HCT116 (cell line): Measurements from ENCODE around the gene TOM1. TPM values are rescaled to one million over a fixed set of nuclear protein-coding genes. Genes with fewer than 3 reads are reported as not detected.

Source experiments
- ATAC-seq: fragments of 200-7000 bp; cut with Tn5 transposase; 2 replicates; pipeline ENCODE4 v1.9.1; 2020; ENCODE audit warnings: mild to moderate bottlenecking, moderate library complexity
- BruUV-seq: library from RNA; stranded (reverse); fragments of 400-500 nt; replicated peaks from 2 replicates; lab custom pipeline; 2021; lab: Mats Ljungman, UMichigan
- CTCF ChIA-PET: fragments of 300-600 bp; sonication (Branson Sonifier 250); formaldehyde crosslinking; loops from one replicate; lab custom pipeline; 2021; ENCODE audit warnings: antibody characterized with exemption; lab: Charles Lee
- POLR2A ChIA-PET: fragments of 300-600, 350-600 bp; sonication (Branson Sonifier 250); formaldehyde crosslinking; loops from one replicate; lab custom pipeline; 2021; ENCODE audit warnings: antibody characterized with exemption; lab: Charles Lee
- RAD21 ChIA-PET, 2 experiments: fragments of 300-600 bp; sonication (Branson Sonifier 250); formaldehyde crosslinking; loops; one replicate each; lab custom pipeline; 2023; ENCODE audit warnings: low total read pairs in 2 of 2; ENCODE audit not compliant: uncharacterized antibody in 2 of 2, unreplicated experiment in 2 of 2, low non-redundant PET in 1 of 2; lab: Charles Lee
- DNase-seq: peaks from one replicate; pipeline ENCODE4 v3.0.0-alpha.2; 2010; ENCODE audit warnings: low read depth, low spot score
- H2AFZ ChIP-seq: fragments of 200-600 bp; shearing (Covaris generic), sonication (generic); 2 replicates; pipeline ENCODE4 v1.6.1; 2017; ENCODE audit warnings: low read depth, mixed run types, mixed read lengths, antibody characterized with exemption, low read length; ENCODE audit not compliant: poor library complexity, severe bottlenecking
- H3K27ac ChIP-seq: 2 replicates; pipeline ENCODE4 v1.5.1; 2012; ENCODE audit warnings: low read depth, low read length
- H3K27me3 ChIP-seq: fragments of 200-600 bp; sonication (generic); 2 replicates; pipeline ENCODE4 v1.6.1; 2016; ENCODE audit warnings: mixed run types, low read length, mixed read lengths; ENCODE audit not compliant: insufficient read depth
- H3K36me3 ChIP-seq, 2 experiments: fragments of 200-500 bp in 1 of 2; fragments of 200-600 bp in 1 of 2; sonication (Bioruptor generic) in 1 of 2; sonication (generic) in 1 of 2; 2 replicates each; pipeline versions ENCODE4 v1.5.1 to v1.6.1; 2014 to 2016; ENCODE audit warnings: low read length in 2 of 2, inconsistent platforms in 1 of 2, mixed read lengths in 1 of 2, mixed run types in 1 of 2; ENCODE audit not compliant: insufficient read depth in 2 of 2, control insufficient read depth in 1 of 2
- H3K4me1 ChIP-seq, 2 experiments: fragments of 200-600 bp in 1 of 2; sonication (generic) in 1 of 2; 2 replicates each; pipeline versions ENCODE4 v1.5.1 to v1.6.1; 2012 to 2017; ENCODE audit warnings: low read length in 2 of 2, inconsistent platforms in 1 of 2, mild to moderate bottlenecking in 1 of 2, mixed read lengths in 1 of 2, mixed run types in 1 of 2, moderate library complexity in 1 of 2; ENCODE audit not compliant: insufficient read depth in 2 of 2, control insufficient read depth in 1 of 2
- H3K4me2 ChIP-seq: fragments of 200-600 bp; sonication (generic); 2 replicates; pipeline ENCODE4 v1.6.1; 2017; ENCODE audit warnings: mixed run types, low read length, mixed read lengths
- H3K4me3 ChIP-seq, 2 experiments: fragments of 200-600 bp in 1 of 2; sonication (generic) in 1 of 2; replicated peaks in 1 of 2; 2 replicates each; pipeline ENCODE4 v1.5.1; 2011 to 2016; ENCODE audit warnings: low read length in 2 of 2, control low read depth in 1 of 2, low read depth in 1 of 2, mild to moderate bottlenecking in 1 of 2, mixed read lengths in 1 of 2, mixed run types in 1 of 2
- H3K79me2 ChIP-seq: fragments of 200-600 bp; sonication (generic); 2 replicates; pipeline ENCODE4 v1.6.1; 2017; ENCODE audit warnings: mild to moderate bottlenecking, mixed run types, low read length, moderate library complexity, mixed read lengths; ENCODE audit not compliant: insufficient read depth
- H3K9ac ChIP-seq: fragments of 200-600 bp; sonication (generic); 2 replicates; pipeline ENCODE4 v1.6.1; 2016; ENCODE audit warnings: low read length, mixed read lengths
- H3K9me2 ChIP-seq: fragments of 200-600 bp; sonication (generic), shearing (Covaris generic); 2 replicates; pipeline ENCODE4 v1.6.1; 2017; ENCODE audit warnings: mixed run types, mild to moderate bottlenecking, moderate library complexity; ENCODE audit not compliant: insufficient read depth
- H3K9me3 ChIP-seq, 2 experiments: fragments of 200-500 bp in 1 of 2; fragments of 200-600 bp in 1 of 2; sonication (Bioruptor generic) in 1 of 2; sonication (generic) in 1 of 2; 2 replicates each; pipeline ENCODE4 v1.6.1; 2014 to 2017; ENCODE audit warnings: low read length in 2 of 2, mixed read lengths in 2 of 2, inconsistent platforms in 1 of 2, low read depth in 1 of 2, mild to moderate bottlenecking in 1 of 2, mixed run types in 1 of 2, moderate library complexity in 1 of 2; ENCODE audit not compliant: control insufficient read depth in 1 of 2, insufficient read depth in 1 of 2
- H4K20me1 ChIP-seq: fragments of 200-600 bp; sonication (generic), shearing (Covaris generic); 2 replicates; pipeline ENCODE4 v1.6.1; 2017; ENCODE audit warnings: mixed run types, mild to moderate bottlenecking, moderate library complexity; ENCODE audit not compliant: insufficient read depth
- CBX3 ChIP-seq: IDR thresholded peaks from 2 replicates; pipeline ENCODE4 v1.6.1; 2012; ENCODE audit warnings: low read depth
- CEBPB ChIP-seq: IDR thresholded peaks from 2 replicates; pipeline ENCODE4 v1.6.1; 2012; ENCODE audit warnings: low read depth
- ELF1 ChIP-seq: IDR thresholded peaks from 2 replicates; pipeline ENCODE4 v1.6.1; 2012; ENCODE audit warnings: low read depth, borderline replicate concordance
- EZH2phosphoT487 ChIP-seq: fragments of 200-600 bp; IDR thresholded peaks from 2 replicates; pipeline ENCODE4 v1.6.1; 2018; ENCODE audit warnings: antibody characterized with exemption, borderline replicate concordance
- RAD21 ChIP-seq: IDR thresholded peaks from 2 replicates; pipeline ENCODE4 v1.6.1; 2012; ENCODE audit warnings: low read depth, mild to moderate bottlenecking
- SIN3A ChIP-seq: IDR thresholded peaks from 2 replicates; pipeline ENCODE4 v1.6.1; 2012; ENCODE audit warnings: low read depth
- TCF7L2 ChIP-seq: IDR thresholded peaks from 2 replicates; pipeline ENCODE4 v1.7.0; 2011; ENCODE audit warnings: borderline replicate concordance, inconsistent platforms; ENCODE audit not compliant: insufficient read depth, insufficient read length; ENCODE audit errors: extremely low read depth
- intact Hi-C: fragments of 100-400 bp; cut with micrococcal nuclease; formaldehyde crosslinking; loops from 2 replicates; pipeline ENCODE4 v1.10.0; 2022
- total RNA-seq: library from RNA; stranded (reverse); gene quantifications from one replicate; pipeline ENCODE4 v1.2.1, GENCODE V29; 2021; ENCODE audit not compliant: unreplicated experiment
- TF ChIP-seq, protein P1 (sequence below): IDR thresholded peaks from 2 replicates; pipeline ENCODE4 v1.6.1; 2012
- TF ChIP-seq, protein P2 (sequence below): IDR thresholded peaks from 2 replicates; pipeline ENCODE4 v1.6.1; 2012; ENCODE audit warnings: low read depth
- TF ChIP-seq, protein P3 (sequence below): IDR thresholded peaks from 2 replicates; pipeline ENCODE4 v1.6.1; 2011; ENCODE audit warnings: mild to moderate bottlenecking, low read length, moderate library complexity; ENCODE audit not compliant: insufficient replicate concordance; ENCODE audit errors: extremely low read depth
- TF ChIP-seq, protein P4 (sequence below), 3 experiments: fragments of 200-600 bp in 1 of 3; sonication (generic) in 1 of 3; IDR thresholded peaks in 2 of 3; conservative IDR thresholded peaks in 1 of 3; 2 replicates each; pipeline ENCODE4 v1.5.1; 2012 to 2017; ENCODE audit warnings: low read depth in 2 of 3, low read length in 2 of 3, antibody characterized with exemption in 1 of 3, borderline replicate concordance in 1 of 3, control low read depth in 1 of 3, mild to moderate bottlenecking in 1 of 3, mixed read lengths in 1 of 3, mixed run types in 1 of 3, moderate library complexity in 1 of 3; ENCODE audit not compliant: insufficient read depth in 1 of 3

TOM1 gene
- total RNA-seq, 1 experiment from 2014 or later: 18.0 TPM

DNA sequence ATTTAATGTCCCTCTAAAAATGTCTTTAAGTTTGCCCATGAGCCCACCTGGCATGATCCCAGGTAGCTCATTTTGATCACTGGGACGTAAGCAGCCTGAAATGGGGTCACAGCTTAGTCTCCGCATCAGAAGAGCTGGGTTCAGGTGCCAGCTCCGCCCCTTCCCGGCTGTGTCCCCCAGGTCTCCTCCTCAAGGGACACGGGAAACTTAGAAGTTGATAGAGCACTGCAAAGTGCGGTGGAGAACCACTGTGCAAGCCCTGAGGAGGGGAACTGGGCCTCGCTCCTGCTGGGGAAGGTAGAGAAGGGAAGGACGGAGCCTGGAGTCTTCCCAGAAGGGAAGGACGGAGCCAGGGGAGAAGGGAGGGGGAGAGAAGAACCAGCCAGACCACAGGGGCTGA lies 7.7 kb downstream of the TOM1 start:
- ATAC-seq (no peak), DNase-seq (no peak)
- CTCF ChIA-PET: no interaction called here
- TF ChIP-seq, protein P1, sequence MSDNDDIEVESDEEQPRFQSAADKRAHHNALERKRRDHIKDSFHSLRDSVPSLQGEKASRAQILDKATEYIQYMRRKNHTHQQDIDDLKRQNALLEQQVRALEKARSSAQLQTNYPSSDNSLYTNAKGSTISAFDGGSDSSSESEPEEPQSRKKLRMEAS: no peak
- TF ChIP-seq EZH2phosphoT487 (no peak), SIN3A (no peak), ELF1 (no peak), RAD21 (no peak)
- RAD21 ChIA-PET: no interaction called here
- Histone ChIP-seq H3K9me3 (no peaks in the 10 kb centered on the region), H3K79me2 (no peaks in the 10 kb centered on the region), H3K4me2 (no peak overlapping the region), H3K4me3 (no peak overlapping the region), H3K9me2 (no peaks in the 10 kb centered on the region), H3K9ac (no peak overlapping the region), H2AFZ (no peak overlapping the region), H3K27me3 (no peaks in the 10 kb centered on the region), H4K20me1 (no peaks in the 10 kb centered on the region), H3K36me3 (no peaks in the 10 kb centered on the region), H3K4me1 (peaks cover 15 to 28% of the 10 kb centered on the region in 2 experiments), H3K27ac (no peak overlapping the region)
- POLR2A ChIA-PET: no interaction called here
- no TSS peak for BruUV-seq
- intact Hi-C loops: no loop called here

DNA sequence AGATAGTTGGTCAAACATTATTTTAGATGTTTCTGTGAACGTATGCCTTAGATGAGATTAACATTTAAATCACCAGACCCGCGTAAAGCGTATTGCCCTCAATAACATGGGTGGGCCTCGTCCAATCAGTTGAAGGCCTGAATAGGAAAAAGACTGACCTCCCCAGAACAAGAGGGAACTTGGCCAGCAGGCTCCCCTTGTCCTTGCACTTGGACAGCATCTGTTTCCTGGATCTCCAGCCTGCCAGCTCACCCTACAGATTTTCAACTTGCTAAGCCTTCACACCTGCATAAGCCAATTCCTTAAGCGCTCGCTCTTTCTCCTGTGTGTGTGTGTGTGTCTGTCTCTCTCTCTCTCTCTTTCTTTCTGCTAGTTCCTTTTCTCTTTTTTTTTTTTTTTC lies 8.2 kb downstream of the TOM1 start:
- H3K4me1 ChIP-seq: peaks cover 21 to 33% of the 10 kb centered on the region in 2 experiments
- H3K27ac ChIP-seq: no peak overlapping the region
- H2AFZ ChIP-seq: no peak overlapping the region
- H3K27me3 ChIP-seq: no peaks in the 10 kb centered on the region
- intact Hi-C loops: no loop called here
- 0 out of 2 replicates have a peak, but pooled peaks cover 2% of the 10 kb centered on the region for H3K79me2 ChIP-seq
- CTCF ChIA-PET: no interaction called here
- no peak overlapping the region for H3K9ac ChIP-seq
- no peak overlapping the region for H3K4me3 ChIP-seq
- no peaks in the 10 kb centered on the region for H3K9me3 ChIP-seq
- BruUV-seq: no TSS peak
- POLR2A ChIA-PET: no interaction called here
- no peaks in the 10 kb centered on the region for H4K20me1 ChIP-seq
- no peaks in the 10 kb centered on the region for H3K9me2 ChIP-seq
- no peak for DNase-seq
- no peak overlapping the region for H3K4me2 ChIP-seq
- no peaks in the 10 kb centered on the region for H3K36me3 ChIP-seq
- RAD21 ChIA-PET: no interaction called here
- ATAC-seq: no peak
- no peak for TF ChIP-seq TCF7L2
- TF ChIP-seq SIN3A: no peak
- TF ChIP-seq, protein P2, sequence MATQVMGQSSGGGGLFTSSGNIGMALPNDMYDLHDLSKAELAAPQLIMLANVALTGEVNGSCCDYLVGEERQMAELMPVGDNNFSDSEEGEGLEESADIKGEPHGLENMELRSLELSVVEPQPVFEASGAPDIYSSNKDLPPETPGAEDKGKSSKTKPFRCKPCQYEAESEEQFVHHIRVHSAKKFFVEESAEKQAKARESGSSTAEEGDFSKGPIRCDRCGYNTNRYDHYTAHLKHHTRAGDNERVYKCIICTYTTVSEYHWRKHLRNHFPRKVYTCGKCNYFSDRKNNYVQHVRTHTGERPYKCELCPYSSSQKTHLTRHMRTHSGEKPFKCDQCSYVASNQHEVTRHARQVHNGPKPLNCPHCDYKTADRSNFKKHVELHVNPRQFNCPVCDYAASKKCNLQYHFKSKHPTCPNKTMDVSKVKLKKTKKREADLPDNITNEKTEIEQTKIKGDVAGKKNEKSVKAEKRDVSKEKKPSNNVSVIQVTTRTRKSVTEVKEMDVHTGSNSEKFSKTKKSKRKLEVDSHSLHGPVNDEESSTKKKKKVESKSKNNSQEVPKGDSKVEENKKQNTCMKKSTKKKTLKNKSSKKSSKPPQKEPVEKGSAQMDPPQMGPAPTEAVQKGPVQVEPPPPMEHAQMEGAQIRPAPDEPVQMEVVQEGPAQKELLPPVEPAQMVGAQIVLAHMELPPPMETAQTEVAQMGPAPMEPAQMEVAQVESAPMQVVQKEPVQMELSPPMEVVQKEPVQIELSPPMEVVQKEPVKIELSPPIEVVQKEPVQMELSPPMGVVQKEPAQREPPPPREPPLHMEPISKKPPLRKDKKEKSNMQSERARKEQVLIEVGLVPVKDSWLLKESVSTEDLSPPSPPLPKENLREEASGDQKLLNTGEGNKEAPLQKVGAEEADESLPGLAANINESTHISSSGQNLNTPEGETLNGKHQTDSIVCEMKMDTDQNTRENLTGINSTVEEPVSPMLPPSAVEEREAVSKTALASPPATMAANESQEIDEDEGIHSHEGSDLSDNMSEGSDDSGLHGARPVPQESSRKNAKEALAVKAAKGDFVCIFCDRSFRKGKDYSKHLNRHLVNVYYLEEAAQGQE: no peak
- TF ChIP-seq ELF1: no peak
- TF ChIP-seq, protein P3, sequence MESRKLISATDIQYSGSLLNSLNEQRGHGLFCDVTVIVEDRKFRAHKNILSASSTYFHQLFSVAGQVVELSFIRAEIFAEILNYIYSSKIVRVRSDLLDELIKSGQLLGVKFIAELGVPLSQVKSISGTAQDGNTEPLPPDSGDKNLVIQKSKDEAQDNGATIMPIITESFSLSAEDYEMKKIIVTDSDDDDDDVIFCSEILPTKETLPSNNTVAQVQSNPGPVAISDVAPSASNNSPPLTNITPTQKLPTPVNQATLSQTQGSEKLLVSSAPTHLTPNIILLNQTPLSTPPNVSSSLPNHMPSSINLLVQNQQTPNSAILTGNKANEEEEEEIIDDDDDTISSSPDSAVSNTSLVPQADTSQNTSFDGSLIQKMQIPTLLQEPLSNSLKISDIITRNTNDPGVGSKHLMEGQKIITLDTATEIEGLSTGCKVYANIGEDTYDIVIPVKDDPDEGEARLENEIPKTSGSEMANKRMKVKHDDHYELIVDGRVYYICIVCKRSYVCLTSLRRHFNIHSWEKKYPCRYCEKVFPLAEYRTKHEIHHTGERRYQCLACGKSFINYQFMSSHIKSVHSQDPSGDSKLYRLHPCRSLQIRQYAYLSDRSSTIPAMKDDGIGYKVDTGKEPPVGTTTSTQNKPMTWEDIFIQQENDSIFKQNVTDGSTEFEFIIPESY: no peak
- no peak for TF ChIP-seq CBX3
- TF ChIP-seq, protein P1: no peak
- TF ChIP-seq, protein P4, sequence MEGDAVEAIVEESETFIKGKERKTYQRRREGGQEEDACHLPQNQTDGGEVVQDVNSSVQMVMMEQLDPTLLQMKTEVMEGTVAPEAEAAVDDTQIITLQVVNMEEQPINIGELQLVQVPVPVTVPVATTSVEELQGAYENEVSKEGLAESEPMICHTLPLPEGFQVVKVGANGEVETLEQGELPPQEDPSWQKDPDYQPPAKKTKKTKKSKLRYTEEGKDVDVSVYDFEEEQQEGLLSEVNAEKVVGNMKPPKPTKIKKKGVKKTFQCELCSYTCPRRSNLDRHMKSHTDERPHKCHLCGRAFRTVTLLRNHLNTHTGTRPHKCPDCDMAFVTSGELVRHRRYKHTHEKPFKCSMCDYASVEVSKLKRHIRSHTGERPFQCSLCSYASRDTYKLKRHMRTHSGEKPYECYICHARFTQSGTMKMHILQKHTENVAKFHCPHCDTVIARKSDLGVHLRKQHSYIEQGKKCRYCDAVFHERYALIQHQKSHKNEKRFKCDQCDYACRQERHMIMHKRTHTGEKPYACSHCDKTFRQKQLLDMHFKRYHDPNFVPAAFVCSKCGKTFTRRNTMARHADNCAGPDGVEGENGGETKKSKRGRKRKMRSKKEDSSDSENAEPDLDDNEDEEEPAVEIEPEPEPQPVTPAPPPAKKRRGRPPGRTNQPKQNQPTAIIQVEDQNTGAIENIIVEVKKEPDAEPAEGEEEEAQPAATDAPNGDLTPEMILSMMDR (IDR thresholded peaks at IDR 0.05 in 2 of 3, conservative IDR thresholded peaks at IDR 0.05 in 1 of 3; ENCODE audit: borderline replicate concordance in 1 of 3, insufficient read depth in 1 of 3, low read depth in 2 of 3, low read length in 2 of 3): no peak
- TF ChIP-seq CEBPB: no peak
